K562 treated with DMSO at 1 percent for 48 hours (cell line): ENCODE results near the gene DDX23. TPM values are rescaled to one million over a fixed set of nuclear protein-coding genes. Genes with fewer than 3 reads are reported as not detected.

Experiments used
- total RNA-seq: library from RNA; unstranded; fragments of 300-600 nt; gene quantifications from 2 replicates; pipeline ENCODE4 v1.2.3, GENCODE V29; 2022; ENCODE audit warnings: low replicate concordance; ENCODE audit errors: extremely low read depth

The DDX23 gene
- total RNA-seq: not detected in 2 replicates

GRCh38 chr12:48851883-48852733, at the start of gene DDX23:
Gene DDX23 (minus strand): TSS chr12:48852163. CDS start chr12:48845782, 6,381 bp downstream.

GRCh38 chr12:48865281-48866051, 13.5 kb upstream of the DDX23 start, which contains the start of gene RND1:
Gene RND1 (minus strand): TSS chr12:48865870. CDS start chr12:48865767, 103 bp downstream.

GRCh38 chr12:48817873-48818830, 33.8 kb downstream of the DDX23 start, which contains the start of gene CACNB3:
Gene CACNB3 (plus strand): TSS chr12:48818496. CDS start chr12:48818930, 434 bp downstream.

GRCh38 chr12:48788854-48789775, 62.8 kb downstream of the DDX23 start, which contains the start of gene ADCY6:
Gene ADCY6 (minus strand): TSS chr12:48789089. CDS start chr12:48783434, 5,655 bp downstream.

Other genes starting within 250 kb of the DDX23 start
- not detected in 2 replicates for gene KANSL2, start 169.9 kb downstream of the DDX23 start, total RNA-seq
- not detected in 2 replicates for gene CCNT1, start 135.5 kb downstream of the DDX23 start, total RNA-seq
- not detected in 2 replicates for gene ADCY6, start 63.1 kb downstream of the DDX23 start, total RNA-seq
- not detected in 2 replicates for gene CACNB3, start 33.7 kb downstream of the DDX23 start, total RNA-seq
- gene RND1, start 13.7 kb upstream of the DDX23 start, total RNA-seq: not detected in 2 replicates
- not detected in 2 replicates for gene FKBP11, start 73.3 kb upstream of the DDX23 start, total RNA-seq
- gene ARF3, start 105.3 kb upstream of the DDX23 start, total RNA-seq: 226 TPM in 1 of 2 replicates, not detected in the other
- not detected in 2 replicates for gene WNT10B, start 119.6 kb upstream of the DDX23 start, total RNA-seq
- gene WNT1, start 126.2 kb upstream of the DDX23 start, total RNA-seq: not detected in 2 replicates
- gene DDN, start 147.2 kb upstream of the DDX23 start, total RNA-seq: not detected in 2 replicates
- not detected in 2 replicates for gene PRKAG1, start 166.6 kb upstream of the DDX23 start, total RNA-seq
- gene KMT2D, start 208.6 kb upstream of the DDX23 start, total RNA-seq: not detected in 2 replicates
- not detected in 2 replicates for gene RHEBL1, start 217.8 kb upstream of the DDX23 start, total RNA-seq
- gene DHH, start 242.6 kb upstream of the DDX23 start, total RNA-seq: not detected in 2 replicates